GM12891 (cell line): ENCODE results near the gene BRIP1.
"Not testable (repeated sequence)": the region's sequence is repeated elsewhere in the genome, so short reads cannot be mapped to it uniquely, and the experiment has no call there.

ENCODE experiments used
- DNase-seq: peaks from one replicate; pipeline ENCODE4 v3.0.0; 2011; ENCODE audit warnings: low spot score; ENCODE audit not compliant: insufficient read length
- FAIRE-seq: peaks from 2 replicates; lab custom pipeline; 2011; peaks lifted over from hg19 to GRCh38; lab: Jason Lieb, UNC
- PAX5 ChIP-seq: IDR thresholded peaks from 2 replicates; pipeline ENCODE4 v1.6.1; 2011; ENCODE audit warnings: low read length, moderate library complexity, mild to moderate bottlenecking; ENCODE audit not compliant: insufficient read depth, severe bottlenecking
- POLR2A ChIP-seq: IDR thresholded peaks from 2 replicates; pipeline ENCODE4 v1.6.1; 2011; ENCODE audit warnings: low read depth, low read length, control low read depth
- POLR2AphosphoS5 ChIP-seq: IDR thresholded peaks from 2 replicates; pipeline ENCODE4 v1.6.1; 2011; ENCODE audit warnings: low read depth, low read length, control low read depth
- POU2F2 ChIP-seq: IDR thresholded peaks from 2 replicates; pipeline ENCODE4 v1.6.1; 2011; ENCODE audit warnings: low read depth, mild to moderate bottlenecking, control low read depth, low read length, moderate library complexity
- SPI1 ChIP-seq: IDR thresholded peaks from 2 replicates; pipeline ENCODE4 v1.6.1; 2011; ENCODE audit warnings: low read depth, low read length, control low read depth
- TAF1 ChIP-seq: IDR thresholded peaks from 2 replicates; pipeline ENCODE4 v1.6.1; 2011; ENCODE audit warnings: low read depth, low read length, control low read depth

BRIP1 gene

GRCh38 chr17:61863801-61864126 is 436 bp upstream of the BRIP1 start:
- TF ChIP-seq TAF1: no peak
- no peak for TF ChIP-seq POLR2AphosphoS5
- TF ChIP-seq POU2F2: no peak
- no peak for TF ChIP-seq POLR2A
- TF ChIP-seq PAX5: no peak
- TF ChIP-seq SPI1: no peak
- no peak for DNase-seq
- FAIRE-seq: no peak

DNA sequence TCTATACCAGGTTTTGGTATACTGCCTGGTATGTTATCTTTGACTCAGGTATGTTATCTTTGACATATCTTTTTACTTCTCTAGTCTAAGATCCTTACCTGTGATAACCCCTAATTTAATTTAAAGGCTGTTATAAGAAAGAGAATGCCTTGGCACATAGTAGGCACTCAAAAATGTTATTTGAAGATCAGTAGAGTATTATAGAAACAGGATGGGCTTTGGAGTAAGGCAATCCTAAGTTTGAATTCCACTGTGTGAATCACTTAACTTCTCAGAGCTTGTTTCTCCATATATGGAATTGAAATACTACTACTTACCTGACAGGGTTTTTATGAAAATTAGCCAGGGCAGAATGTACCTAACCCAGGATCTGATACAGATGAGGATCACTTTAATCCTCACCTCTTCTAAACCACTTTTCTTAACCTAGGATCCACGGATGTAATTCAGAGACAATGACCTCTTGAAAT is 1.2 kb downstream of the BRIP1 start:
- TF ChIP-seq POLR2AphosphoS5: no peak
- no peak for TF ChIP-seq POLR2A
- TF ChIP-seq SPI1: no peak
- TF ChIP-seq TAF1: no peak
- no peak for TF ChIP-seq POU2F2
- TF ChIP-seq PAX5: no peak
- DNase-seq (no peak), FAIRE-seq (peak; percentile 35)

- DNase-seq, FAIRE-seq: not testable (repeated sequence)
Measured at GRCh38 chr17:61860397-61860796, 2.9 kb downstream of the BRIP1 start.

DNA sequence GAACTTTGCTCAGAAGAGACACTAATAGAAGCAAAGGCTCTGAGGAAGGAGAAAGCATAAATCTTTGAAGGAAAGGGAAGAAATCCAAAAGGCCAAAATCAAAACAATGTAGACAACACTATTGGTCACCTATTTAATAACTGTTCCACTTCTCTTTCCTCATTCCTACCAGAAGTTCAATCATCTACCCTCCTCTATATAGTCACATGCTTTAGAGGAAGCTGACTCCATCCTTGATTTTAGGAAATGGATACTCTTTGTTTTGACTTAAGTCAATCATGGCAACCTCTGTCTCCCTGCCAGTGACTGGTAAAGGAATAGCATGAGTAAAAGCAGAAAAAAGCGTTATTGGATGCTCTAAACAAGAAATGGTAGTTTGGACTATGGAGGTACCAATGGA is 7.3 kb downstream of the BRIP1 start:
- DNase-seq: no peak
- no peak for TF ChIP-seq SPI1
- no peak for TF ChIP-seq PAX5
- TF ChIP-seq POLR2AphosphoS5: no peak
- TF ChIP-seq POU2F2: no peak
- no peak for TF ChIP-seq TAF1
- no peak for TF ChIP-seq POLR2A
- FAIRE-seq: no peak

- FAIRE-seq (no peak), DNase-seq (no peak)
- TF ChIP-seq SPI1: no peak
- TF ChIP-seq PAX5: no peak
- TF ChIP-seq POLR2A: no peak
- TF ChIP-seq POLR2AphosphoS5: no peak
- no peak for TF ChIP-seq TAF1
- TF ChIP-seq POU2F2: no peak
Measured at GRCh38 chr17:61852857-61853256, 10.5 kb downstream of the BRIP1 start.

DNA sequence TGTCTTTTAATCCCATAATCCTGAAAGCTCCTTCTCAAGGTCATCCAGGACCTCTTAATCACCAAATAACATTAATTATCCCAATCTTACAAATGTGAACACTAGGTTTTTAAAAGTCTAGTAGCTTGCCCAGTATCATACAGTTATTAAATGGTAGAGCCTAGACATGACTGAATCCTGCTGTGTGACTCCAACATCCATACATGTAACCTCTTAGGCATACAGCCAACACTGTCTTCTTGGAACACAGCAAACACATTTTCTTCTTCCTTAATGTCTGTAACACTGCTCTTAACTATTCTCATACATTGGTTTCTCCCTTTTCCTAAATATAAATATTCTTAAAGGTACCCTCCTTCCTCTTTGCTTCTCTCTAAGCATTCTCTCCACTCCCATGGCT is 13.7 kb downstream of the BRIP1 start:
- DNase-seq (no peak), FAIRE-seq (no peak)
- TF ChIP-seq POLR2A: no peak
- no peak for TF ChIP-seq POLR2AphosphoS5
- TF ChIP-seq TAF1: no peak
- no peak for TF ChIP-seq SPI1
- TF ChIP-seq PAX5: no peak
- TF ChIP-seq POU2F2: no peak

DNA sequence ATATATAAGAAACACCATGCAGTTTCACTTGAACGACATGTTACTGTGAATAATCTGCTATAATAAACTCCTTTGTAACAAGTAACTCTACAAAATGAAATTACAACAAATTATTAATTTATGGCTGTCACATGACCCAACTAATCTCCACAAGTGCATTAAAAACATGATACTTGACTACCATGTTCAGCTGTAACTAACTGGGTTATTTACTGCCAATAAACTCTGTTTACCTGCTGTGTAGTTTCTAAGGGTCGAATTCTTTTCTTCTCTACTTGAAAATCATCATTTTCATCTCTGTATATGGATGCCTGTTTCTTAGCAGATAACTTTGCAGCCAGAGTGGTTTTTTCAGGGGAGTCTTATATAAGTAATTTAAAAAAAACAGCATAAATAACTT is 14.4 kb downstream of the BRIP1 start:
- TF ChIP-seq POLR2AphosphoS5: no peak
- TF ChIP-seq SPI1: no peak
- no peak for TF ChIP-seq POU2F2
- DNase-seq: no peak
- no peak for FAIRE-seq

GRCh38 chr17:61848247-61848646 is 15.1 kb downstream of the BRIP1 start:
- TF ChIP-seq SPI1 (no peak), POLR2A (no peak), POU2F2 (no peak), POLR2AphosphoS5 (no peak), TAF1 (no peak), PAX5 (no peak)
- DNase-seq (no peak), FAIRE-seq (no peak)

DNA sequence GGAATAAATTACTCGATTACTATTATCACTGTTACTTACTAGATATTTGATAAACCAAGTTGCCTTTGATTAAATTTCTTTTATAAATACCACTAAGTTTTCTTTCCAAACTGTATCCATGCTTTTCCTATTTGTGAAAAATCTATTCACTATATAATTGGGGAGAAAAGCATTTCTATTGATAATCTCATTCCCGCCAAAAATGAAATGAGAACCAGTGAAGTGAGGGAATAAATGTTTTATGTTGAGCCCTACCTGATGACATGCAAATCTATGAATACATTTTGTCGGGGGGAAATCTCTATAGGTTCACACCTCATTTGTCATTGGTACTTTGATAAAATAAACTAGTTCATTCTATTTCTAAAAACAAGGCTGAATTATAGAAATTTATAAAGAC is 15.7 kb downstream of the BRIP1 start:
- no peak for TF ChIP-seq POLR2AphosphoS5
- TF ChIP-seq POLR2A: no peak
- no peak for TF ChIP-seq SPI1
- no peak for TF ChIP-seq PAX5
- TF ChIP-seq TAF1: no peak
- no peak for TF ChIP-seq POU2F2
- DNase-seq: no peak
- FAIRE-seq: no peak

DNA sequence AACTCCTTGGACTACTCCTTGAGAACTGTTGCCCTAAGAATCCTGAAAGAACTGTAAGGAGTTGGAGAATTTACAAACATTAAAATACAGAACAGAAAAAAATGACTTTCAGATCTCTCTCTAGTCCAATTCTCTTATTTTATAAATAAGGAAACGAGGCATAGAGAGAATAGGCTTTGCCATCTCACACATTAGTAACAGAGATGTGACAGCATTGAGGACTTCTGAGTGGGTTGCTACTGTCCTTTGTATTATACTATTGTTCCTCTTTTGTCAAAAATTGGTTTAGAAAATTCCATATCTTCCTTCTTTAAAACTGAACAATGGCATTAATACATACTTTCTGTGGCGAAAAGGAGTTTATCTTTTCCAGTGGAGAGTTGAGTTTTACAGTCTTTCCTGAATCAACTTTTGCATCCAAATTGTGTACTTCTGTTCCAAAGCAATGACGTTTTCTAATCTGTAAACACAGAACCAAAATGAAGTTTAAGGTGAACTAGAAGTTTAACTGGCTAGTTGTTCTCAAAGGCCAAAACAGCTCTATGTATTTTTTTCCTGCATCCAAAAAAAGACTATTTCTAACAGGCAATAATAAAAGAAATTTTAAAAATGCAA is 16.5 kb downstream of the BRIP1 start:
- FAIRE-seq: no peak
- TF ChIP-seq SPI1 (no peak), POLR2AphosphoS5 (no peak), PAX5 (no peak), TAF1 (no peak), POLR2A (no peak), POU2F2 (no peak)
- DNase-seq: no peak

DNA sequence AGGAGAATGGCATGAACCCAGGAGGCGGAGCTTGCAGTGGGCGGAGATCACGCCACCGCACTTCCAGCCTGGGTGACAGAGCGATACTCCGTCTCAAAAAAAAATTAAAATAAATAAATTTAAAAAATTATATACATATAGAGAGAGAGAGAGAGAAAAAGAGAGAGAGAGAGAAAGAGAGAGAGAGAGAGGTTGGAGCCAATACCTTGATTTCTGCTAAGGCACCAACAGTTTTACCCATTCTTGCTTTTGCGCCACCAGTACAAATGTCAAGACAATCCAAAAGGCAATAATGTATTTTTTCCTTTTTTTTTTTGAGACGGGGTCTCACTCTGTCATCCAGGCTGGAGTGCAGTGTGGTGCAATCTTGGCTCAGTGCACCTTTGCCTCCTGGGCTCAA is 17.2 kb downstream of the BRIP1 start:
- no peak for DNase-seq
- FAIRE-seq: no peak
- TF ChIP-seq TAF1: no peak
- TF ChIP-seq POU2F2: no peak
- TF ChIP-seq POLR2AphosphoS5: no peak
- TF ChIP-seq PAX5: no peak
- no peak for TF ChIP-seq SPI1
- no peak for TF ChIP-seq POLR2A

GRCh38 chr17:61843435-61843834 is 19.9 kb downstream of the BRIP1 start:
- TF ChIP-seq POLR2A (no peak), POLR2AphosphoS5 (no peak), TAF1 (no peak), PAX5 (no peak), SPI1 (no peak), POU2F2 (no peak)
- no peak for FAIRE-seq
- no peak for DNase-seq
